ENCODE measurements around the gene RHBDD1. TPM values are rescaled to one million over a fixed set of nuclear protein-coding genes. Genes with fewer than 3 reads are reported as not detected.

RHBDD1 gene
- polyA plus RNA-seq, 1 of the 3 experiments (the other 2 are of a cell fraction): 10.3 TPM

- DNase-seq: no peak
- no peaks in the 10 kb centered on the region for H3F3A ChIP-seq (replicated peaks; ENCODE audit: insufficient read depth)
- H3K9ac ChIP-seq: no peak overlapping the region
- CTCF ChIA-PET: no interaction called here
- no peaks in the 10 kb centered on the region for H4K20me1 ChIP-seq (ENCODE audit: insufficient read depth)
- no peak overlapping the region for H3K4me3 ChIP-seq (ENCODE audit: low read depth in 2 of 2, low read length in 1 of 2)
- peaks cover 0 to 7% of the 10 kb centered on the region in 2 experiments; a peak in 2 of 4 replicates for H3K4me1 ChIP-seq (ENCODE audit: control insufficient read depth in 1 of 2, insufficient read depth in 2 of 2, low read depth in 1 of 2, low read length in 1 of 2)
- H3K36me3 ChIP-seq (replicated peaks in 1 of 2; ENCODE audit: control insufficient read depth in 1 of 2, insufficient read depth in 2 of 2, low read length in 1 of 2): peaks cover 0 to 3% of the 10 kb centered on the region in 2 experiments
- H3K9me3 ChIP-seq: no peaks in the 10 kb centered on the region
- POLR2A ChIA-PET: no interaction called here
- H2AFZ ChIP-seq (ENCODE audit: low read depth): no peak overlapping the region
- no peak overlapping the region for H3K27ac ChIP-seq (ENCODE audit: low read depth in 2 of 2, low read length in 1 of 2)
- TF ChIP-seq PBX3 (IDR thresholded peaks at IDR 0.05) (no peak), GATA2 (CRISPR knock-in tag; IDR thresholded peaks at IDR 0.05) (no peak), RFX5 (IDR thresholded peaks at IDR 0.05; ENCODE audit: low read length) (no peak), EP300 (IDR thresholded peaks at IDR 0.05; ENCODE audit: borderline replicate concordance in 1 of 2, low read depth in 1 of 2, low read length in 1 of 2) (no peak)
- H3K79me2 ChIP-seq (ENCODE audit: insufficient read depth): no peaks in the 10 kb centered on the region
- H3K4me2 ChIP-seq: no peak overlapping the region
- no peaks in the 10 kb centered on the region for H3K27me3 ChIP-seq (ENCODE audit: insufficient read depth)
- H3K9me2 ChIP-seq: no peaks in the 10 kb centered on the region
Measured at GRCh38 chr2:226884166-226884565, 48.3 kb downstream of the RHBDD1 start.

GRCh38 chr2:226885769-226886435 lies 50.0 kb downstream of the RHBDD1 start:
- Histone ChIP-seq H2AFZ (ENCODE audit: low read depth) (no peak overlapping the region), H3K36me3 (replicated peaks in 1 of 2; ENCODE audit: control insufficient read depth in 1 of 2, insufficient read depth in 2 of 2, low read length in 1 of 2) (peaks cover 0 to 3% of the 10 kb centered on the region in 2 experiments), H3K79me2 (ENCODE audit: insufficient read depth) (no peaks in the 10 kb centered on the region), H3K9ac (no peak overlapping the region), H3K27ac (ENCODE audit: low read depth in 2 of 2, low read length in 1 of 2) (no peak overlapping the region), H3F3A (replicated peaks; ENCODE audit: insufficient read depth) (no peaks in the 10 kb centered on the region), H3K4me3 (ENCODE audit: low read depth in 2 of 2, low read length in 1 of 2) (no peak overlapping the region), H4K20me1 (ENCODE audit: insufficient read depth) (no peaks in the 10 kb centered on the region), H3K9me2 (no peaks in the 10 kb centered on the region), H3K27me3 (ENCODE audit: insufficient read depth) (no peaks in the 10 kb centered on the region), H3K4me1 (ENCODE audit: control insufficient read depth in 1 of 2, insufficient read depth in 2 of 2, low read depth in 1 of 2, low read length in 1 of 2) (peaks cover 0 to 7% of the 10 kb centered on the region in 2 experiments; a peak in 2 of 4 replicates), H3K4me2 (no peak overlapping the region), H3K9me3 (no peaks in the 10 kb centered on the region)
- ChIA-PET CTCF (interaction anchor here (1.5 kb wide), 1 partner anchor 29 kb away, joined by 3 read pairs; no protein-coding TSS in a partner anchor), POLR2A (no interaction called here)
- no peak for TF ChIP-seq POLR2AphosphoS5 (IDR thresholded peaks at IDR 0.05; ENCODE audit: low read depth, low read length)
- no peak for TF ChIP-seq NFIC (IDR thresholded peaks at IDR 0.05; ENCODE audit: borderline replicate concordance)
- no peak for TF ChIP-seq MAX (IDR thresholded peaks at IDR 0.05; ENCODE audit: low read depth)
- no peak for TF ChIP-seq CHD2 (IDR thresholded peaks at IDR 0.05; ENCODE audit: low read length, partially characterized antibody)
- TF ChIP-seq FOSL2 (IDR thresholded peaks at IDR 0.05; ENCODE audit: borderline replicate concordance, low read depth): no peak
- no peak for TF ChIP-seq USF2 (IDR thresholded peaks at IDR 0.05; ENCODE audit: borderline replicate concordance, low read depth, low read length)
- TF ChIP-seq EZH2phosphoT487 (IDR thresholded peaks at IDR 0.05; ENCODE audit: borderline replicate concordance, low read depth): no peak
- TF ChIP-seq ELF1 (IDR thresholded peaks at IDR 0.05): no peak
- no peak for TF ChIP-seq FOXJ3 (CRISPR knock-in tag; IDR thresholded peaks at IDR 0.05)
- DNase-seq: no peak
- WGBS (ENCODE audit: low lambda C conversion rate): 95% methylated on average over 8 of the region's 8 CpGs

Measured in SK-N-SH (cell line).